Dermis blood vessel endothelial cell (primary cell): ENCODE measurements around the gene SLC39A11. TPM values are rescaled to one million over a fixed set of nuclear protein-coding genes. Genes with fewer than 3 reads are reported as not detected.
"Not testable (repeated sequence)": the region's sequence is repeated elsewhere in the genome, so short reads cannot be mapped to it uniquely, and the experiment has no call there.

Experiments used
- DNase-seq: peaks from one replicate; pipeline ENCODE4 v3.0.0; 2010
- total RNA-seq: library from RNA; depleted of rRNA; stranded (reverse); fragments of >200 nt; gene quantifications from 2 replicates; pipeline ENCODE4 v1.2.3, GENCODE V29; 2014

Gene SLC39A11
- total RNA-seq, 1 donor from 2014 or later: 17.4 TPM

- no peak for DNase-seq
Measured at GRCh38 chr17:72710202-72710601, 382.3 kb downstream of the SLC39A11 start.

GRCh38 chr17:72708682-72709081, 383.8 kb downstream of the SLC39A11 start:
- not testable (repeated sequence) for DNase-seq

GRCh38 chr17:72707881-72708280, 384.6 kb downstream of the SLC39A11 start:
- no peak for DNase-seq

DNA sequence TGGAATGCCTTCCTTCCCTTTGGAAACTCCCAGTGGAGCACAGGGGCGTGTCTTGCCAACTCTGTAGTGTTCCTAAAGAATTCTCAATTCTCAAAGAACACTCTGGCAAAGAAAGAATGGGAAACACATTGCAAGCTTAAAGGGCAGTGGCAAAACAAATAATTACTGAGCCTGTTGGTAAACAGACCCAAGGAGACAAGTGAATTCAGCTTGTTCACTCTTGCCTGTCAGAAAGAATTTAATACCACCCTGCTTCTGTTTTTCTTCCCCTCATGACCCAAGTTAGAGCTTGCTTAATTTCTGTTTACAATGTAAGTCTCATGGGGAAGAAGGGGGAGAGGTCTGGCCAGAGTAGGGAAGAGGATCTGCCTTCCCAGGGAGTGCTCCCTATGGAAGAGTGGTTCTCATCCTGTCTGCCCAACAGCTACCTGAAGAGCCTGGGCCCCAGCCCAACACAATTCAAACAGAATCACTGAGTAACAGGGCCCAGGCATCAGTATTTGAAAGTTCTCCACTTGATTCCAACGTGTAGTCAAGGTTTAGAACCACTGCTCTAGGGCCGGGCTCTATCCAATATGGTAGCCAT, 386.0 kb downstream of the SLC39A11 start:
- no peak for DNase-seq

DNA sequence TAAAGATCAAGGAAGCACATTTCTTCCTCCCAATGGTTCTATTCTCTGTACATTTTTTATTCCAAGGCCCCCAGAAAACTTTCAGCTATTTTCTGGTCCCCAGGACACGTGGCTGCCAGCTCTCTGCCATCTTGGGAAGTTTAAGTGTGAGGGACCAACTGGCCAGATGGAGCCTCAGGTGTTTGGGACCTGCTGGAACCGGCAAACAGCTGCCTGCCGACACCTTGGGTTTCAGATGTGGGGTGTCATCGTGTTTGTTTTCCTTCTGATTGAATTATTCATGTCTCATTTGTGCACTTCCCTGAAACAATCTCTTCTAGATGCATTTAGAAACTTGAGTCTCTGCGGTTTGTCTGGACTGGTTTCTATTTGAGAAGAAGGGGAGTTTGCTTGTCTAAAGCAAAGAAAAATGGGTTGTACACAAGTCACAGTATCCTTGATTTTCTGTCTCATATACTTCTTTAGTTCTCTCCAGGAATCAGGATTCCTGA, 386.5 kb downstream of the SLC39A11 start:
- no peak for DNase-seq

- no peak for DNase-seq
Measured at GRCh38 chr17:72702998-72703397, 389.5 kb downstream of the SLC39A11 start.

- peak; percentile 20 for DNase-seq
Measured at GRCh38 chr17:72702136-72702735, 390.3 kb downstream of the SLC39A11 start.

GRCh38 chr17:72700226-72700625, 392.3 kb downstream of the SLC39A11 start:
- DNase-seq: no peak

DNA sequence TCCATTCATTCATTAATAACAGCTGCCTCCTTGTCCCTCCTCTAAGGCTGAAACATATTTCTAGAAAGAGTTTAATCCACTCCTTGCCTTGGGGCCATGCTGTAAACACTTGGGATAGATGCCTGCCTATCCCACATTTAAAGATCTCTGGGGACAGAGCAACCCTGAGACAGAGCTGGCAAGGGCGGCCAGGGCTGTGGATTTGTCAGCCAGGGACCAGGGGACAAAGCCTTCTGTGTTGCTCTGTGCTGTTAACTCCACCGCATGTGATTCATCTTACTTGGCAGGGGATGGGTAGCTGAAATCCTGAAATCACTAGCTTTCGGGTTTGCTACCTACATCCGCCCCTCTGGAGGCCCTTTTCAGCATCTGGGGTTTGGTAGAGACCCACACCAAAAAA, 392.9 kb downstream of the SLC39A11 start:
- no peak for DNase-seq

GRCh38 chr17:72697602-72698146, 394.8 kb downstream of the SLC39A11 start:
- DNase-seq: no peak

- DNase-seq: no peak
Measured at GRCh38 chr17:72696721-72697120, 395.8 kb downstream of the SLC39A11 start.

- DNase-seq: no peak
Measured at GRCh38 chr17:72696156-72696555, 396.3 kb downstream of the SLC39A11 start.

- no peak for DNase-seq
Measured at GRCh38 chr17:72693956-72694355, 398.5 kb downstream of the SLC39A11 start.

- DNase-seq: no peak
Measured at GRCh38 chr17:72693151-72693878, 399.2 kb downstream of the SLC39A11 start.

GRCh38 chr17:72692676-72693075, 399.8 kb downstream of the SLC39A11 start:
- no peak for DNase-seq

DNA sequence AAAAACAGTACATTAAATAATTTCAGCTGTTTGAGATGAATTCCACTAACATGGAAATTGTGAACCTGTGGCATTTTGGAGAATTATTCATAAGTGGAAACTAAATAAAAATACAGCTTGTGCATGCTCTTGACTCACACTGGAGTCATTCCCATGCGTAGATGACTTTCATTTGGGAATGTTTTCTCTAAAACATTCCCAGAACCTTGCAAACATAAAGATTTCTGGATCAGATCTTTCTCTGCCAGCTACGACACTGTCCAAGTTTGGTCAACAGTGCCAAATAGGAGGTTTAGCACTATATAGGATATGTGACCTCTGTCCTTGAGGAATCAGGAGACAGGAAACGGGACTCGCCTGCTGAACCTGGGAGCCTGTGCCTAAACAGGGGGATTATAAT, 400.9 kb downstream of the SLC39A11 start:
- DNase-seq: no peak

DNA sequence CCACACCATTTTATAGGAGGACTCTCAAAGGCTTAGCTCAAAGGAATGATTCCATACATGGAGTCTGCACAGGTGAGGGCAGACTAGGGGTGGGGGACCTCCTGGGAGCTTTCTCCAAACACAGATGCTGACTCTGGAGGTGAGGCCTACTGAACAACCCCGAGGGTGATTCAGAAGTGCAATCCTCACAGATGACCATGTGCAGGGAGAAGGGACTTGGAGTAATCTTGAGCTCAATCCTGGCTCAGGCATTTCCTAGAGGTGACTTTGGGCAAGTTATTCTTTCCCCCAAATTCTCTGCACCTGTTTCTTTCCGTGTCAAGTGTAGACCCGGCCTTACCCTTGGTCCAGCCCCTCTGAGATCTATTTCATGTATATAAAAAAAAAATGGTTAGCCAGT, 401.5 kb downstream of the SLC39A11 start:
- no peak for DNase-seq

- DNase-seq: no peak
Measured at GRCh38 chr17:72687886-72688285, 404.6 kb downstream of the SLC39A11 start.

DNA sequence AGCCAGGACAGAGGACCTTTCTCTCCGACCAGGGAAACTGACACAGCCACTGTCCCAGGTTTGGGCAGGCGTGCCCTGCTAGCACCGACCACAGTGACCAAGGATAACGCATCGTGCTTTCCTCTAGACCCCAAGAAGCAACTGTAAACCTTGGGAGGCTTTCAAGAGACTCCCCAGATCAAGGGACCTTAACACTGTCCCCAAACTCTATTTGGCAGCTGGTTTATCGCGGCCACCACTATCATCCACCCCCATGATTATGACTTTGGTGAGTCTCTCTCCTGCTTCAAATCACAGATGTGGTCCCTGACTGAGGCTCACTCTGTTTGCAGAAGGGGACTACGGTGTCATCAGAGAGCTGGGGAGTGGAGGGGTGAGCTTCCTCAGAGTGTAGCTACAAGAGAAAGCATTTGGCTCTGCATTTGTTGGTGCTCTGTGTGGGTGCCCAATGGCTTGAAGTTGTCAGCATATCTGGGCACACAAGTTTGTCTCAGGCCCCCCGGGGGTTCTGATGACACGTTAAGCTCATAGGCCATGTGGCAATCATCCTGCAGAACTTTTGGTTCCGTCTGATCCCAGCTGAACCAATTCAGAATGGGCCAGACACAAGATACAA, 408.0 kb downstream of the SLC39A11 start:
- no peak for DNase-seq

GRCh38 chr17:72683506-72684404, 408.7 kb downstream of the SLC39A11 start:
- DNase-seq: no peak

GRCh38 chr17:72682605-72683004, 409.9 kb downstream of the SLC39A11 start:
- DNase-seq: no peak

- no peak for DNase-seq
Measured at GRCh38 chr17:72681844-72682243, 410.6 kb downstream of the SLC39A11 start.
